ENCODE results near the gene MRPL55. TPM values are rescaled to one million over a fixed set of nuclear protein-coding genes. Genes with fewer than 3 reads are reported as not detected.

Gene MRPL55
- total RNA-seq, 1 donor from 2014 or later, result 51.0 TPM

DNA sequence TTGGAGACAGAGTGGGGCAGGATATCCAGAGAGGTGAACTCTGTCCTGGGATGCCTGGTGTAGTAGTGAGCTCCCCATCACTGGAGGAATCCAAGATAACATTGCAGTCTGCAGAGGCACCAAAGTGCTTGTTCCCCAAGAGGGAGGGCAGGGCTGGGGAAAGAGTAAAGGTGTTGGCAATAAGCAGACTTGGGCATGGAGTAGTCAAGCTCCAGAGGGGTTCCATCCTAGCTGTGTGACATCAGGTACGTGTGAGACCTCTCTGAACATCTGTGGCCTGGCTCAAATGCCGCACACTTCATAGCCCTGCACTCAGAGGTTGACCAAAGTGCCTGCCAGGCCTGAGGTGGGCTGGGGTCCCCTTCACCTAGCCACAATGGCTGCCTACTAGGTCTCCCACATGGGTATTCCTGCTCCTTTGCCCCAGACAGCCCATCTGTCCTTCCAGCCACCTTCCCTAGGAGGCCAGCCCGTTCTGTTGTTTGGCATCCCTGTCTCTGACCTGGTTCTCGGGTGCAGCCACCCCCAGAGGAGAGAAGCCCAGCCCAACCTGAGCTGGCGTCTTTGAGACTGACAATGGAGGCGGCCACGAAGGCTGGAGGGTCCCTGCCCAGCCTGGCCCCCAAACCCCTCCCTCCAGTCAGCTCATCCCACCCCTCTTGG lies 29.4 kb downstream of the MRPL55 start:
- intact Hi-C loops (cut with micrococcal nuclease), result no loop called here
- Histone ChIP-seq H3K4me1 (peaks cover 37% of the 10 kb centered on the region), H3K9me3 (replicated peaks) (no peaks in the 10 kb centered on the region), H3K27me3 (ENCODE audit: low read depth) (peaks cover 3% of the 10 kb centered on the region), H3K36me3 (no peaks in the 10 kb centered on the region), H3K4me3 (no peak overlapping the region), H3K27ac (replicated peaks) (no peak overlapping the region)
- peak; percentile 12 for DNase-seq
- TF ChIP-seq, protein P1, sequence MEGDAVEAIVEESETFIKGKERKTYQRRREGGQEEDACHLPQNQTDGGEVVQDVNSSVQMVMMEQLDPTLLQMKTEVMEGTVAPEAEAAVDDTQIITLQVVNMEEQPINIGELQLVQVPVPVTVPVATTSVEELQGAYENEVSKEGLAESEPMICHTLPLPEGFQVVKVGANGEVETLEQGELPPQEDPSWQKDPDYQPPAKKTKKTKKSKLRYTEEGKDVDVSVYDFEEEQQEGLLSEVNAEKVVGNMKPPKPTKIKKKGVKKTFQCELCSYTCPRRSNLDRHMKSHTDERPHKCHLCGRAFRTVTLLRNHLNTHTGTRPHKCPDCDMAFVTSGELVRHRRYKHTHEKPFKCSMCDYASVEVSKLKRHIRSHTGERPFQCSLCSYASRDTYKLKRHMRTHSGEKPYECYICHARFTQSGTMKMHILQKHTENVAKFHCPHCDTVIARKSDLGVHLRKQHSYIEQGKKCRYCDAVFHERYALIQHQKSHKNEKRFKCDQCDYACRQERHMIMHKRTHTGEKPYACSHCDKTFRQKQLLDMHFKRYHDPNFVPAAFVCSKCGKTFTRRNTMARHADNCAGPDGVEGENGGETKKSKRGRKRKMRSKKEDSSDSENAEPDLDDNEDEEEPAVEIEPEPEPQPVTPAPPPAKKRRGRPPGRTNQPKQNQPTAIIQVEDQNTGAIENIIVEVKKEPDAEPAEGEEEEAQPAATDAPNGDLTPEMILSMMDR (IDR thresholded peaks at IDR 0.05; ENCODE audit: borderline replicate concordance), result no peak

- DNase-seq, result no peak
- no peaks in the 10 kb centered on the region for H3K36me3 ChIP-seq
- H3K4me3 ChIP-seq, result no peak overlapping the region
- TF ChIP-seq, protein P1 (IDR thresholded peaks at IDR 0.05; ENCODE audit: borderline replicate concordance), result no peak
- no peaks in the 10 kb centered on the region for H3K9me3 ChIP-seq (replicated peaks)
- no peak overlapping the region for H3K27ac ChIP-seq (replicated peaks)
- H3K4me1 ChIP-seq, result peaks cover 30% of the 10 kb centered on the region
- peaks cover 8% of the 10 kb centered on the region for H3K27me3 ChIP-seq (ENCODE audit: low read depth)
- intact Hi-C loops (cut with micrococcal nuclease), result no loop called here
Measured at GRCh38 chr1:228079013-228079412, 30.1 kb downstream of the MRPL55 start.

DNA sequence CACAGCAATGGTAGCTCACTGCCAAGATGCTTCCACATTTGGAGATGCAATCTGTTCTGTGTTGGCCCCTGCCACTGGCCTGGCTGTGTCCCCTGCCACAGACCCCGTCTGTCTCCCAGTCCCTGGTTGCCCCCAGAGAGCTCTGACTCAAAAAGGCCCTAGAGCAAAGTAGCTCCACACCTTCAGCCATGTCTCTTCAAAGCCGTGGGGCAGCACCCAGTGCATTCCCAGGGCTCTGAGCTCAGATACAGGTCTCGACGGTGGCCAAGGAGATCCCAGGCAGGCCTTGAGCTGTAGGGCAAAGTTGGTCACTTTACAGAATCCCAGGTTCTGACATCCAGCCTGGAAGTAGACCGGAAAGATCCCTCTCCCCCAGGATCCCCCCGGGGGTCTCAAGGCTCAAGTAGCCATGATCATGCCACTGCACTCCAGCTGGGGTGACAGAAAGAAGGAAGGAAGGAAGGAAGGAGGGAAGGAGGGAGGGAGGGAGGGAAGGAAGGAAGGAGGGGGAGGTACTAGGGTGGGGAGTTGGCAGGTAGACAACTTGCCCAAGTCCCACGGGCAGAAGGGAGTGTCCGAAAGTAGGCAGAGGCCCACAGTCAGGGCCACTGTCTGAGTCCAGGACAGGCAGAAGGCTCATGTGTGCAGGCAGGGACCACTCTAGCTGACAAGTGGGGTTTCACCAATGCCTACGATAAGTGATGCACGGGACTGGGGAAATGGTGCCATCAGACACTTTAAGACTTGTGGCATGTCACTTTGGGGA lies 31.4 kb downstream of the MRPL55 start:
- no peak overlapping the region for H3K27ac ChIP-seq (replicated peaks)
- peak; percentile 9 for DNase-seq
- TF ChIP-seq, protein P1 (IDR thresholded peaks at IDR 0.05; ENCODE audit: borderline replicate concordance), result no peak
- H3K36me3 ChIP-seq, result no peaks in the 10 kb centered on the region
- H3K9me3 ChIP-seq (replicated peaks), result no peaks in the 10 kb centered on the region
- intact Hi-C loops (cut with micrococcal nuclease), result no loop called here
- no peak overlapping the region for H3K4me3 ChIP-seq
- H3K4me1 ChIP-seq, result peaks cover 17% of the 10 kb centered on the region
- H3K27me3 ChIP-seq (ENCODE audit: low read depth), result peaks cover 18% of the 10 kb centered on the region

- no peak overlapping the region for H3K27ac ChIP-seq (replicated peaks)
- H3K36me3 ChIP-seq, result no peaks in the 10 kb centered on the region
- peak; percentile 13 for DNase-seq
- peaks cover 22% of the 10 kb centered on the region for H3K27me3 ChIP-seq (ENCODE audit: low read depth)
- intact Hi-C loops (cut with micrococcal nuclease), result no loop called here
- H3K4me3 ChIP-seq, result no peak overlapping the region
- H3K4me1 ChIP-seq, result peaks cover 11% of the 10 kb centered on the region
- H3K9me3 ChIP-seq (replicated peaks), result no peaks in the 10 kb centered on the region
- TF ChIP-seq, protein P1 (IDR thresholded peaks at IDR 0.05; ENCODE audit: borderline replicate concordance), result no peak
Measured at GRCh38 chr1:228076796-228077430, 32.2 kb downstream of the MRPL55 start.

DNA sequence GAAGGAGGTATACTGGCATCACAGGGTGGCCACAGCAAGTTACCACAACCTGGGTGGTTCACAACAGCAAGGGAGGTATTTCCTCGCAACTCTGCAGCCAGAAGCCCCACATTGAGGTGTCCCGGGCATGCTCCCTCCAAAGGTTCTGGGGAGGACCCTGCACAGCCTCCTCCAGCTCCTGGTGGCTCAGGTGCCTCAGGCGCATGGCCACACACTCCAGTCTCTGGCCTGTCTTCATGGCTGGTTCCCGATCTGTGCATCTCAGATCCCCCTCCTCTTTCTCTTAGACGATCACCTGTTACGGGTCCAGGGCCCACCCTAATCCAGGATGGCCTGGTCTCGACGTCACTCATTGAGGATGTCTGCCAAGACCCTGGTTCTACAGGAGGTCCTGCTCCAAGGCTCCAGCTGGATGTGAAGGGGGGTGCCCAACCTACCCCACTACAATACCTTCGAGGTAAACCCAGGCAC lies 33.3 kb downstream of the MRPL55 start:
- intact Hi-C loops (cut with micrococcal nuclease), result no loop called here
- H3K4me3 ChIP-seq, result no peak overlapping the region
- H3K27ac ChIP-seq (replicated peaks), result no peak overlapping the region
- peaks cover 22% of the 10 kb centered on the region for H3K27me3 ChIP-seq (ENCODE audit: low read depth)
- TF ChIP-seq, protein P1 (IDR thresholded peaks at IDR 0.05; ENCODE audit: borderline replicate concordance), result no peak
- H3K9me3 ChIP-seq (replicated peaks), result no peaks in the 10 kb centered on the region
- peaks cover under 1% of the 10 kb centered on the region for H3K4me1 ChIP-seq
- peak; percentile 5 for DNase-seq
- no peaks in the 10 kb centered on the region for H3K36me3 ChIP-seq
